HepG2 (cell line): Measurements from ENCODE around the gene OBI1.

ENCODE experiments used
- AGO2 ChIP-seq: fragments of 200-400 bp; formaldehyde crosslinking; optimal IDR thresholded peaks from 2 replicates; pipeline ENCODE3; 2017; ENCODE audit warnings: mild to moderate bottlenecking, low read depth, low read length, moderate library complexity
- DNMT1 ChIP-seq: sonication (generic); formaldehyde crosslinking; IDR thresholded peaks from 2 replicates; pipeline ENCODE4 v1.5.1; 2020; ENCODE audit warnings: mild to moderate bottlenecking, missing genetic modification reagents
- NFYB ChIP-seq: sonication (generic); formaldehyde crosslinking; IDR thresholded peaks from 2 replicates; pipeline ENCODE4 v1.4.0; 2020; ENCODE audit warnings: missing genetic modification reagents
- PHB2 ChIP-seq: fragments of 450-650 bp; IDR thresholded peaks from 2 replicates; pipeline ENCODE4 v1.6.1; 2018; ENCODE audit not compliant: partially characterized antibody
- RELA ChIP-seq: sonication (generic); formaldehyde crosslinking; IDR thresholded peaks from 2 replicates; pipeline ENCODE4 v1.4.0; 2020; ENCODE audit warnings: missing genetic modification reagents
- ZNF713 ChIP-seq: sonication (generic); formaldehyde crosslinking; IDR thresholded peaks from 2 replicates; pipeline ENCODE4 v1.4.0; 2020; ENCODE audit warnings: mild to moderate bottlenecking, missing genetic modification reagents
- ZNF883 ChIP-seq: sonication (generic); formaldehyde crosslinking; IDR thresholded peaks from 2 replicates; pipeline ENCODE4 v1.5.1; 2020; ENCODE audit warnings: mild to moderate bottlenecking, missing genetic modification reagents; ENCODE audit errors: not compliant biosample characterization
- TF ChIP-seq, protein P1 (sequence below): sonication (generic); formaldehyde crosslinking; IDR thresholded peaks from 2 replicates; pipeline ENCODE4 v1.5.0; 2020; ENCODE audit warnings: mild to moderate bottlenecking, missing genetic modification reagents, moderate library complexity
- TF ChIP-seq, protein P2 (sequence below): fragments of 450-650 bp; IDR thresholded peaks from 2 replicates; pipeline ENCODE4 v1.6.1; 2017; ENCODE audit warnings: mild to moderate bottlenecking
- TF ChIP-seq, protein P3 (sequence below), 2 experiments: IDR thresholded peaks; 2 replicates each; pipeline ENCODE4 v1.6.1; 2011 to 2012; ENCODE audit warnings: low read length in 2 of 2, borderline replicate concordance in 1 of 2, low read depth in 1 of 2, mild to moderate bottlenecking in 1 of 2, moderate library complexity in 1 of 2
- TF ChIP-seq, protein P4 (sequence below): sonication (generic); formaldehyde crosslinking; IDR thresholded peaks from 2 replicates; pipeline ENCODE4 v1.5.1; 2020; ENCODE audit warnings: mild to moderate bottlenecking, missing genetic modification reagents, moderate library complexity
- TF ChIP-seq, protein P5 (sequence below): sonication (generic); formaldehyde crosslinking; IDR thresholded peaks from 2 replicates; pipeline ENCODE4 v1.4.0; 2020; ENCODE audit warnings: missing genetic modification reagents, borderline replicate concordance
- TF ChIP-seq, protein P6 (sequence below): sonication (generic); formaldehyde crosslinking; IDR thresholded peaks from 2 replicates; pipeline ENCODE4 v1.4.0; 2020; ENCODE audit warnings: missing genetic modification reagents
- TF ChIP-seq, protein P7 (sequence below): sonication (generic); formaldehyde crosslinking; IDR thresholded peaks from 2 replicates; pipeline ENCODE4 v1.5.0; 2020; ENCODE audit warnings: mild to moderate bottlenecking, low read depth, missing genetic modification reagents, borderline replicate concordance

DNA sequence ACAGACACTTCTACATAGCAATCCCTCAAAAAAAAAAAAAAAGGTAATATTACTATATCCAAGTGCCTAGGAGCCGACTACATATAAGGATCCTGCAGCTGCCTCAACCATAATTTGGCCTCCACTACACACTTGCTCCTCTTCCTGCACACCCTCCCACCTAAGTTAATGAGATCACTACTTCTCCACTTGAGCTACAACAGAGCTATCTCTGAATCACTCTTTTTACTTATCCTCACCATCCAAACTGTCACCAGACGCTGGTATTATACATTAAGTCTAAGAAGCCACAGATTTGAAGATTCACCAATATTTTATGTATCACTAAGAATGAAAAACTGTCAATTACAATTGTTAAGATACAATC, 8.3 kb downstream of the OBI1 start:
- TF ChIP-seq DNMT1 (CRISPR knock-in tag) (no peak), NFYB (CRISPR knock-in tag) (no peak), RELA (CRISPR knock-in tag) (no peak), ZNF713 (CRISPR knock-in tag) (no peak), ZNF883 (CRISPR knock-in tag) (no peak), AGO2 (no peak), PHB2 (no peak)
- TF ChIP-seq, protein P1, sequence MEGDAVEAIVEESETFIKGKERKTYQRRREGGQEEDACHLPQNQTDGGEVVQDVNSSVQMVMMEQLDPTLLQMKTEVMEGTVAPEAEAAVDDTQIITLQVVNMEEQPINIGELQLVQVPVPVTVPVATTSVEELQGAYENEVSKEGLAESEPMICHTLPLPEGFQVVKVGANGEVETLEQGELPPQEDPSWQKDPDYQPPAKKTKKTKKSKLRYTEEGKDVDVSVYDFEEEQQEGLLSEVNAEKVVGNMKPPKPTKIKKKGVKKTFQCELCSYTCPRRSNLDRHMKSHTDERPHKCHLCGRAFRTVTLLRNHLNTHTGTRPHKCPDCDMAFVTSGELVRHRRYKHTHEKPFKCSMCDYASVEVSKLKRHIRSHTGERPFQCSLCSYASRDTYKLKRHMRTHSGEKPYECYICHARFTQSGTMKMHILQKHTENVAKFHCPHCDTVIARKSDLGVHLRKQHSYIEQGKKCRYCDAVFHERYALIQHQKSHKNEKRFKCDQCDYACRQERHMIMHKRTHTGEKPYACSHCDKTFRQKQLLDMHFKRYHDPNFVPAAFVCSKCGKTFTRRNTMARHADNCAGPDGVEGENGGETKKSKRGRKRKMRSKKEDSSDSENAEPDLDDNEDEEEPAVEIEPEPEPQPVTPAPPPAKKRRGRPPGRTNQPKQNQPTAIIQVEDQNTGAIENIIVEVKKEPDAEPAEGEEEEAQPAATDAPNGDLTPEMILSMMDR, result no peak
- TF ChIP-seq, protein P2, sequence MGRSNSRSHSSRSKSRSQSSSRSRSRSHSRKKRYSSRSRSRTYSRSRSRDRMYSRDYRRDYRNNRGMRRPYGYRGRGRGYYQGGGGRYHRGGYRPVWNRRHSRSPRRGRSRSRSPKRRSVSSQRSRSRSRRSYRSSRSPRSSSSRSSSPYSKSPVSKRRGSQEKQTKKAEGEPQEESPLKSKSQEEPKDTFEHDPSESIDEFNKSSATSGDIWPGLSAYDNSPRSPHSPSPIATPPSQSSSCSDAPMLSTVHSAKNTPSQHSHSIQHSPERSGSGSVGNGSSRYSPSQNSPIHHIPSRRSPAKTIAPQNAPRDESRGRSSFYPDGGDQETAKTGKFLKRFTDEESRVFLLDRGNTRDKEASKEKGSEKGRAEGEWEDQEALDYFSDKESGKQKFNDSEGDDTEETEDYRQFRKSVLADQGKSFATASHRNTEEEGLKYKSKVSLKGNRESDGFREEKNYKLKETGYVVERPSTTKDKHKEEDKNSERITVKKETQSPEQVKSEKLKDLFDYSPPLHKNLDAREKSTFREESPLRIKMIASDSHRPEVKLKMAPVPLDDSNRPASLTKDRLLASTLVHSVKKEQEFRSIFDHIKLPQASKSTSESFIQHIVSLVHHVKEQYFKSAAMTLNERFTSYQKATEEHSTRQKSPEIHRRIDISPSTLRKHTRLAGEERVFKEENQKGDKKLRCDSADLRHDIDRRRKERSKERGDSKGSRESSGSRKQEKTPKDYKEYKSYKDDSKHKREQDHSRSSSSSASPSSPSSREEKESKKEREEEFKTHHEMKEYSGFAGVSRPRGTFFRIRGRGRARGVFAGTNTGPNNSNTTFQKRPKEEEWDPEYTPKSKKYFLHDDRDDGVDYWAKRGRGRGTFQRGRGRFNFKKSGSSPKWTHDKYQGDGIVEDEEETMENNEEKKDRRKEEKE, result no peak
- TF ChIP-seq, protein P3, sequence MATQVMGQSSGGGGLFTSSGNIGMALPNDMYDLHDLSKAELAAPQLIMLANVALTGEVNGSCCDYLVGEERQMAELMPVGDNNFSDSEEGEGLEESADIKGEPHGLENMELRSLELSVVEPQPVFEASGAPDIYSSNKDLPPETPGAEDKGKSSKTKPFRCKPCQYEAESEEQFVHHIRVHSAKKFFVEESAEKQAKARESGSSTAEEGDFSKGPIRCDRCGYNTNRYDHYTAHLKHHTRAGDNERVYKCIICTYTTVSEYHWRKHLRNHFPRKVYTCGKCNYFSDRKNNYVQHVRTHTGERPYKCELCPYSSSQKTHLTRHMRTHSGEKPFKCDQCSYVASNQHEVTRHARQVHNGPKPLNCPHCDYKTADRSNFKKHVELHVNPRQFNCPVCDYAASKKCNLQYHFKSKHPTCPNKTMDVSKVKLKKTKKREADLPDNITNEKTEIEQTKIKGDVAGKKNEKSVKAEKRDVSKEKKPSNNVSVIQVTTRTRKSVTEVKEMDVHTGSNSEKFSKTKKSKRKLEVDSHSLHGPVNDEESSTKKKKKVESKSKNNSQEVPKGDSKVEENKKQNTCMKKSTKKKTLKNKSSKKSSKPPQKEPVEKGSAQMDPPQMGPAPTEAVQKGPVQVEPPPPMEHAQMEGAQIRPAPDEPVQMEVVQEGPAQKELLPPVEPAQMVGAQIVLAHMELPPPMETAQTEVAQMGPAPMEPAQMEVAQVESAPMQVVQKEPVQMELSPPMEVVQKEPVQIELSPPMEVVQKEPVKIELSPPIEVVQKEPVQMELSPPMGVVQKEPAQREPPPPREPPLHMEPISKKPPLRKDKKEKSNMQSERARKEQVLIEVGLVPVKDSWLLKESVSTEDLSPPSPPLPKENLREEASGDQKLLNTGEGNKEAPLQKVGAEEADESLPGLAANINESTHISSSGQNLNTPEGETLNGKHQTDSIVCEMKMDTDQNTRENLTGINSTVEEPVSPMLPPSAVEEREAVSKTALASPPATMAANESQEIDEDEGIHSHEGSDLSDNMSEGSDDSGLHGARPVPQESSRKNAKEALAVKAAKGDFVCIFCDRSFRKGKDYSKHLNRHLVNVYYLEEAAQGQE (IDR thresholded peaks at IDR 0.05; ENCODE audit: borderline replicate concordance in 1 of 2, low read depth in 1 of 2, low read length in 2 of 2), result no peak
- TF ChIP-seq, protein P4, sequence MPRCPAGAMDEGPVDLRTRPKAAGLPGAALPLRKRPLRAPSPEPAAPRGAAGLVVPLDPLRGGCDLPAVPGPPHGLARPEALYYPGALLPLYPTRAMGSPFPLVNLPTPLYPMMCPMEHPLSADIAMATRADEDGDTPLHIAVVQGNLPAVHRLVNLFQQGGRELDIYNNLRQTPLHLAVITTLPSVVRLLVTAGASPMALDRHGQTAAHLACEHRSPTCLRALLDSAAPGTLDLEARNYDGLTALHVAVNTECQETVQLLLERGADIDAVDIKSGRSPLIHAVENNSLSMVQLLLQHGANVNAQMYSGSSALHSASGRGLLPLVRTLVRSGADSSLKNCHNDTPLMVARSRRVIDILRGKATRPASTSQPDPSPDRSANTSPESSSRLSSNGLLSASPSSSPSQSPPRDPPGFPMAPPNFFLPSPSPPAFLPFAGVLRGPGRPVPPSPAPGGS (CRISPR knock-in tag), result no peak
- TF ChIP-seq, protein P5, sequence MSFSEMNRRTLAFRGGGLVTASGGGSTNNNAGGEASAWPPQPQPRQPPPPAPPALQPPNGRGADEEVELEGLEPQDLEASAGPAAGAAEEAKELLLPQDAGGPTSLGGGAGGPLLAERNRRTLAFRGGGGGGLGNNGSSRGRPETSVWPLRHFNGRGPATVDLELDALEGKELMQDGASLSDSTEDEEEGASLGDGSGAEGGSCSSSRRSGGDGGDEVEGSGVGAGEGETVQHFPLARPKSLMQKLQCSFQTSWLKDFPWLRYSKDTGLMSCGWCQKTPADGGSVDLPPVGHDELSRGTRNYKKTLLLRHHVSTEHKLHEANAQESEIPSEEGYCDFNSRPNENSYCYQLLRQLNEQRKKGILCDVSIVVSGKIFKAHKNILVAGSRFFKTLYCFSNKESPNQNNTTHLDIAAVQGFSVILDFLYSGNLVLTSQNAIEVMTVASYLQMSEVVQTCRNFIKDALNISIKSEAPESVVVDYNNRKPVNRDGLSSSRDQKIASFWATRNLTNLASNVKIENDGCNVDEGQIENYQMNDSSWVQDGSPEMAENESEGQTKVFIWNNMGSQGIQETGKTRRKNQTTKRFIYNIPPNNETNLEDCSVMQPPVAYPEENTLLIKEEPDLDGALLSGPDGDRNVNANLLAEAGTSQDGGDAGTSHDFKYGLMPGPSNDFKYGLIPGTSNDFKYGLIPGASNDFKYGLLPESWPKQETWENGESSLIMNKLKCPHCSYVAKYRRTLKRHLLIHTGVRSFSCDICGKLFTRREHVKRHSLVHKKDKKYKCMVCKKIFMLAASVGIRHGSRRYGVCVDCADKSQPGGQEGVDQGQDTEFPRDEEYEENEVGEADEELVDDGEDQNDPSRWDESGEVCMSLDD (CRISPR knock-in tag), result no peak
- TF ChIP-seq, protein P6, sequence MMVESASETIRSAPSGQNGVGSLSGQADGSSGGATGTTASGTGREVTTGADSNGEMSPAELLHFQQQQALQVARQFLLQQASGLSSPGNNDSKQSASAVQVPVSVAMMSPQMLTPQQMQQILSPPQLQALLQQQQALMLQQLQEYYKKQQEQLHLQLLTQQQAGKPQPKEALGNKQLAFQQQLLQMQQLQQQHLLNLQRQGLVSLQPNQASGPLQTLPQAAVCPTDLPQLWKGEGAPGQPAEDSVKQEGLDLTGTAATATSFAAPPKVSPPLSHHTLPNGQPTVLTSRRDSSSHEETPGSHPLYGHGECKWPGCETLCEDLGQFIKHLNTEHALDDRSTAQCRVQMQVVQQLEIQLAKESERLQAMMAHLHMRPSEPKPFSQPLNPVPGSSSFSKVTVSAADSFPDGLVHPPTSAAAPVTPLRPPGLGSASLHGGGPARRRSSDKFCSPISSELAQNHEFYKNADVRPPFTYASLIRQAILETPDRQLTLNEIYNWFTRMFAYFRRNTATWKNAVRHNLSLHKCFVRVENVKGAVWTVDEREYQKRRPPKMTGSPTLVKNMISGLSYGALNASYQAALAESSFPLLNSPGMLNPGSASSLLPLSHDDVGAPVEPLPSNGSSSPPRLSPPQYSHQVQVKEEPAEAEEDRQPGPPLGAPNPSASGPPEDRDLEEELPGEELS, result no peak
- TF ChIP-seq, protein P7, sequence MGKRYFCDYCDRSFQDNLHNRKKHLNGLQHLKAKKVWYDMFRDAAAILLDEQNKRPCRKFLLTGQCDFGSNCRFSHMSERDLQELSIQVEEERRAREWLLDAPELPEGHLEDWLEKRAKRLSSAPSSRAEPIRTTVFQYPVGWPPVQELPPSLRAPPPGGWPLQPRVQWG (CRISPR knock-in tag), result no peak
